ENCODE measurements around the gene TSHZ2. TPM values are rescaled to one million over a fixed set of nuclear protein-coding genes. Genes with fewer than 3 reads are reported as not detected.

TSHZ2 gene
- 1.0 and 13.6 TPM in 2 replicates for total RNA-seq

DNA sequence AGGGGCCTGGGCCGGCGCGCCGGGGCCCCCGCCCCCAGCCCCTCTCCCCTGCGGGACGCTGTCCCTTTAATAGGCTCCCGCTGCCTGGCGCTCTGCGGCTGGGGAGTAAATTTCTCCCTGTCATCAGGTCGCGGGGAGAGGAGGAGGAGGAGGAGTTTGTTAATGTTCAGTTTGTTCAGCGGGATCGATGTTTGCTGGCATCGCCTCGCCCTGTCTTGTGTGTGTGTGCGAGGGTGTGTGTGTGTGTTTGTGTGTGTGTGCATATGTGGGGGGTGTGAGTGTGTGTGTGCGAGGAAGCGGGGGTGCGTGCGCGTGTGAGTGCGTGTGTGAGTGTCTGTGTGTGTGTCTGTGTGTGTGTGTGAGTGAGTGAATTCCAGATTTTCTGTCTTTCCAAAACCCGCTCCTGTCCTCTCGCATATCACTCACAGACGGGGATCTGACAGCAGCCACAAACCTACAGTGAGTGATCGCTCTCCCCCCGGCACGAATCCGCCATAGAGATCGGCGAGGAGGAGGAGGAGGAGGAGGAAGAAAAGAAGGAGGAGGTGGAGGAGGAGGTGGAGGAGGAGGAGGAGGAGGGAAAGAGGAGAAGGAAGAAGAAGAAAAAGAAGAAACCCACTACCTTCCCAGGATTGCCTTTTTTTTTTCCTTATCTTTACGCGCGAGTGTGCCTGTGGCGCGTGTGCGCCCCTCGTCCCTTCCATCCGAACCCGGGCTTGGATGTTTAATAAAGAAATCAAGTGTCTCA, at the start of gene TSHZ2:
Gene TSHZ2, plus strand, starts transcription at position 169 of the 748 bp plus-strand sequence. CDS start 936 bp downstream, outside the sequence.

Data from epithelial cell of alveolus of lung (primary cell).